Testis (tissue), 3 donors: ENCODE results near the gene MMP23B. TPM values are rescaled to one million over a fixed set of nuclear protein-coding genes. Genes with fewer than 3 reads are reported as not detected.
A peak's percentile ranks its signal among the peaks of the same experiment; 100 is the strongest.

Source experiments
- DNase-seq: peaks from one replicate; pipeline ENCODE4 v3.0.0-alpha.2; 2019
- H3K27ac ChIP-seq, 2 donors: fragments of 200-600 bp; sonication (generic); one replicate each; pipeline ENCODE4 v1.5.1; 2019
- H3K27me3 ChIP-seq: fragments of 200-600 bp; sonication (generic); one replicate; pipeline ENCODE4 v1.5.1; 2019
- H3K36me3 ChIP-seq: fragments of 200-600 bp; sonication (generic); one replicate; pipeline ENCODE4 v1.5.1; 2017; ENCODE audit warnings: low read depth; ENCODE audit errors: missing control alignments
- H3K4me1 ChIP-seq: fragments of 200-600 bp; sonication (generic); one replicate; pipeline ENCODE4 v1.5.1; 2019
- H3K4me3 ChIP-seq, 2 donors: fragments of 200-600 bp; sonication (generic); one replicate each; pipeline ENCODE4 v1.5.1; 2017 to 2019
- H3K9me3 ChIP-seq: fragments of 200-600 bp; sonication (generic); one replicate; pipeline ENCODE4 v1.5.1; 2017
- POLR2A ChIP-seq: fragments of 450-650 bp; IDR thresholded peaks from one replicate; pipeline ENCODE4 v1.6.1; 2017; ENCODE audit warnings: antibody characterized with exemption, mild to moderate bottlenecking, moderate library complexity
- WGBS, 2 donors: methylation state at CpG; one replicate each; pipeline ENCODE4 v1.1.5; 2018; 5-methylcytosine and 5-hydroxymethylcytosine counted together
- intact Hi-C: fragments of 100-400 bp; cut with DNase I; formaldehyde crosslinking; loops from one replicate; pipeline ENCODE4 v1.15.1; 2023; ENCODE audit warnings: low total_unique reads
- polyA plus RNA-seq: library from polyadenylated mRNA; stranded (reverse); fragments of 350-450 nt; fragmentation: Illumina TruSeq; extraction: RNeasy Lipid Tissue Mini Kit (QIAGEN cat#74804); gene quantifications from one replicate; pipeline ENCODE4 v1.2.3, GENCODE V29; 2014; ENCODE audit warnings: low read depth, low replicate concordance; ENCODE audit not compliant: insufficient read depth
- total RNA-seq, 2 donors: library from RNA; depleted of rRNA; stranded (reverse); fragments of >200 nt; gene quantifications; one replicate each; pipeline ENCODE4 v1.2.3, GENCODE V29; 2016
- TF ChIP-seq, protein P1 (sequence below), 3 experiments: fragments of 450-650 bp in 2 of 3; fragments of 200-600 bp in 1 of 3; sonication (generic) in 1 of 3; IDR thresholded peaks; one replicate each; pipeline ENCODE4 v1.5.1; 2016 to 2019; ENCODE audit warnings: antibody characterized with exemption in 3 of 3, mild to moderate bottlenecking in 2 of 3, moderate library complexity in 1 of 3

MMP23B gene
- total and polyA plus RNA-seq, 3 donors from 2014 or later = 13.1 to 50.2 (median 49.0) TPM

DNA sequence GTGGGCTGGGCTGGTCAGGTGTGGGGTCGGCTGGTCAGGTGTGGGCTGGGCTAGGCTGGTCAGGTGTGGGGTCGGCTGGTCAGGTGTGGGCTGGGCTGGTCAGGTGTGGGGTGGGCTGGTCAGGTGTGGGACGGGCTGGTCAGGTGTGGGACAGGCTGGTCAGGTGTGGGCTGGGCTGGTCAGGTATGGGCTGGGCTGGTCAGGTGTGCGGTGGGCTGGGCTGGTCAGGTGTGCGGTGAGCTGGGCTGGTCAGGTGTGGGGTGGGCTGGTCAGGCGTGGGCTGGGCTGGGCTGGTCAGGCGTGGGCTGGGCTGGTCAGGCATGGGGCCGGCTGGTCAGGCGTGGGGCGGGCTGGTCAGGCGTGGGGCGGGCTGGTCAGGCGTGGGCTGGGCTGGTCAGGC is 25.7 kb upstream of the MMP23B start:
- H3K27ac ChIP-seq = no peak overlapping the region
- TF ChIP-seq, protein P1, sequence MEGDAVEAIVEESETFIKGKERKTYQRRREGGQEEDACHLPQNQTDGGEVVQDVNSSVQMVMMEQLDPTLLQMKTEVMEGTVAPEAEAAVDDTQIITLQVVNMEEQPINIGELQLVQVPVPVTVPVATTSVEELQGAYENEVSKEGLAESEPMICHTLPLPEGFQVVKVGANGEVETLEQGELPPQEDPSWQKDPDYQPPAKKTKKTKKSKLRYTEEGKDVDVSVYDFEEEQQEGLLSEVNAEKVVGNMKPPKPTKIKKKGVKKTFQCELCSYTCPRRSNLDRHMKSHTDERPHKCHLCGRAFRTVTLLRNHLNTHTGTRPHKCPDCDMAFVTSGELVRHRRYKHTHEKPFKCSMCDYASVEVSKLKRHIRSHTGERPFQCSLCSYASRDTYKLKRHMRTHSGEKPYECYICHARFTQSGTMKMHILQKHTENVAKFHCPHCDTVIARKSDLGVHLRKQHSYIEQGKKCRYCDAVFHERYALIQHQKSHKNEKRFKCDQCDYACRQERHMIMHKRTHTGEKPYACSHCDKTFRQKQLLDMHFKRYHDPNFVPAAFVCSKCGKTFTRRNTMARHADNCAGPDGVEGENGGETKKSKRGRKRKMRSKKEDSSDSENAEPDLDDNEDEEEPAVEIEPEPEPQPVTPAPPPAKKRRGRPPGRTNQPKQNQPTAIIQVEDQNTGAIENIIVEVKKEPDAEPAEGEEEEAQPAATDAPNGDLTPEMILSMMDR (IDR thresholded peaks at IDR 0.05) = no peak
- no peak for TF ChIP-seq POLR2A
- H3K36me3 ChIP-seq = no peaks in the 10 kb centered on the region
- H3K4me1 ChIP-seq = peaks cover 9% of the 10 kb centered on the region
- WGBS, 2 donors = 87% methylated on average over 13 of the region's 13 CpGs; no CpG with 5 or more reads in 1 of the 2 donors
- no peak for DNase-seq
- no peak overlapping the region for H3K4me3 ChIP-seq
- H3K9me3 ChIP-seq = no peaks in the 10 kb centered on the region
- intact Hi-C loops = no loop called here
- no peaks in the 10 kb centered on the region for H3K27me3 ChIP-seq

DNA sequence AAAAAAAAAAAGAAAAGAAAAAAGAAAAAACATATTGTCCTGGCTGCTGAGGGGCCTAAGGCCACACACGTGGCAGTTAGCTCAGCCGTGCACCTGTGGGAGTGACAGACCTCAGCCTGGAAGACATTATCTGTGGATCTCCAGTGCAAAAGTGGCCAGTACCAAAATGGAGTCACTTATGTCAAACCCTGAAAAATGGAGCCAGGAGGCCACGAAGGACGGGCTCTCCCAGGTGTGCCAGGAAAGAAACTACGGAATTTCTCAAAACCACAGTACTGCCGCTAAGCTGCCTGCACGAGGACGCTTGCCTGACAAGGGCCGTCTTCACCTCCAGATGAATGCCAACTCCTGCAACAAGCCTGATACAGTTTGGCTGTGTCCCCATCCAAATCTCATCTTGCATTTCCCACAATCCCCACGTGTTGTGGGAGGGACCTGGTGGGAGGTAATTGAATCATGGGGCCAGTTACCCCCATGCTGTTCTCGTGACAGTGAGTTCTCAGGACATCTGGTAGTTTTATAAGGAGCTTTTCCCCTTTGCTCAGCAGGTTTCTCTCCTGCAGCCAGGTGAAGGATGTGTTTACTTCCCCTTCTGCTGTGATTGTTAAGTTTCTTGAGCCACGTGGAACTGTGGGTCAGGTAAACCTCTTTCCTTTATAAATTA is 22.0 kb upstream of the MMP23B start:
- Histone ChIP-seq H3K9me3 (no peaks in the 10 kb centered on the region), H3K4me3 (no peak overlapping the region), H3K27ac (no peak overlapping the region), H3K36me3 (no peaks in the 10 kb centered on the region), H3K4me1 (peaks cover 18% of the 10 kb centered on the region), H3K27me3 (no peaks in the 10 kb centered on the region)
- intact Hi-C loops = no loop called here
- DNase-seq = no peak
- TF ChIP-seq, protein P1 (IDR thresholded peaks at IDR 0.05) = no peak
- no peak for TF ChIP-seq POLR2A
- WGBS, 2 donors = 61 to 70% methylated on average over 9 to 12 of the region's 12 CpGs

DNA sequence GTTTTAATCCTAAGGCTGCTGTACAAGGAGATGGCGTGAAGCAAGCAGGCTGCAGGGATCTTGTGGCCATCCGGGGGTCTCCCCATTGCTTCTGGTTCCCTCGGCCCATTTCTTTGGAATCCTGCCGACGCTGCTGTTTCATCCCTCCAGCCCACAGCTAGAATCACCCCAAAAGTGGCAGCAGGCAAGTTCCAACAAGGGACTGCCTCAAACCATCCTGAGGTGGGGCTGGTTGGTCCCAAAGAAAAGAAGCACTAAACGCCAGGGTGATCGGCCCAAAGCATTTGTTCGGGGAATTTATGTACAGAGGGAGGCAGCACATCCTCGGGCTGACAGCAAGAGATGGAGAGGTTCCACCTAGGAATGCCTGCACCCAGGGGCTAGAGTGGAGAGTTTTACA is 21.2 kb upstream of the MMP23B start:
- peaks cover 18% of the 10 kb centered on the region for H3K4me1 ChIP-seq
- no peak for DNase-seq
- H3K27ac ChIP-seq = peak overlapping the region in 1 of 2 donors; percentile 68
- no peak overlapping the region for H3K4me3 ChIP-seq
- no peaks in the 10 kb centered on the region for H3K9me3 ChIP-seq
- 59 to 60% methylated on average over 8 to 9 of the region's 9 CpGs for WGBS, 2 donors
- TF ChIP-seq, protein P1 (IDR thresholded peaks at IDR 0.05) = no peak
- TF ChIP-seq POLR2A = no peak
- H3K36me3 ChIP-seq = no peaks in the 10 kb centered on the region
- intact Hi-C loops = no loop called here
- H3K27me3 ChIP-seq = no peaks in the 10 kb centered on the region

DNA sequence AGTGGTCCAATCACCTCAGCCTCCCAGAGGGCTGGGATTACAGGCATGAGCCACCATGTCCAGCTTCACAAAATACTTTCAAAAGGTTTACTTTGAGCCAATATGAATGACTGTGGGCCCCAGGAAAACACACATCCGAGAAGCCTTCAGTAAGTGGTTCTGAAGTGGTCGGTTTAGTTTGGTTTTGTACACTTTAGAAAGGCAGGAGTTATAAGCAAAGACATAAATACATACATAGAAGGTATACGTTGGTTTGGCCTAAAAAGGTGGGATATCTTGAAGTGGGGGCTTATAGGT is 19.9 kb upstream of the MMP23B start:
- Histone ChIP-seq H3K9me3 (no peaks in the 10 kb centered on the region), H3K36me3 (no peaks in the 10 kb centered on the region), H3K27ac (peak overlapping the region; percentile 51 to 68), H3K27me3 (no peaks in the 10 kb centered on the region), H3K4me1 (peaks cover 26% of the 10 kb centered on the region), H3K4me3 (no peak overlapping the region)
- intact Hi-C loops = no loop called here
- TF ChIP-seq POLR2A = no peak
- TF ChIP-seq, protein P1 (IDR thresholded peaks at IDR 0.05) = no peak
- WGBS, 2 donors = 90 to 91% methylated on average over 3 of the region's 3 CpGs
- no peak for DNase-seq

DNA sequence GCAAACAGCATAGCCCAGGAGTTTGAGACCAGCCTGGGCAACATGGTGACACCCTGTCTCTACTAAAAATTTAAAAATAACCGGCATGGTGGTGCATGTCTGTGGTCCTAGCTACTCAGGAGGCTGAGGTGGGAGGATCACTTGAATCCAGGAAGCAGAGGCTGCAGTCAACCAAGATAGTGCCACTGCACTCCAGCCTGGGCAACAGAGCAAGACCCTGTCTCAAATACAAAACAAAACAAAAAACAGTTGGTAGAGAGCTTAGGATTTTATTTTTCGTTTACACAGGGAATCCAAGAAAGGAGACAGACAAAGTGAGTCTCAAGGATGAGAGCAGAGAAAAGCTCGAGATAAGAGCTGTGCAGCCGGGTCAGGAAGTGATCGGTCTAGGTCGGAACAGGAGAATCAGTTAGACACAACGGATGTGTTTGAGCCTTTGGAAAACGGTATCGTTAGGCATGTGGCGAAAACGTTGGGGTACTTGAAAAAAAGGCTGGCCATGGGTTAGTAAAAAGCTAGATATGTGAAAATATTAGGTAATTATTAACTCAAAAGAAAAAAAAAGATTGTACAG is 18.4 kb upstream of the MMP23B start:
- DNase-seq = no peak
- H3K4me3 ChIP-seq = peak overlapping the region in 1 of 2 donors; percentile 99
- peaks cover 29% of the 10 kb centered on the region for H3K4me1 ChIP-seq
- H3K27ac ChIP-seq = no peak overlapping the region
- TF ChIP-seq, protein P1 (IDR thresholded peaks at IDR 0.05) = no peak
- TF ChIP-seq POLR2A = no peak
- intact Hi-C loops = no loop called here
- 30 to 37% methylated on average over 11 of the region's 11 CpGs for WGBS, 2 donors
- H3K9me3 ChIP-seq = no peaks in the 10 kb centered on the region
- H3K36me3 ChIP-seq = no peaks in the 10 kb centered on the region
- H3K27me3 ChIP-seq = no peaks in the 10 kb centered on the region
